ENCODE measurements around the gene LRP11. TPM values are rescaled to one million over a fixed set of nuclear protein-coding genes. Genes with fewer than 3 reads are reported as not detected.

Gene LRP11
- total RNA-seq, 4 donors from 2014 or later = 18.7 to 55.4 (median 33.8) TPM

GRCh38 chr6:149825292-149825691, 38.9 kb downstream of the LRP11 start:
- TF ChIP-seq CTCF (IDR thresholded peaks at IDR 0.05; ENCODE audit: low read depth) = no peak

- TF ChIP-seq CTCF (IDR thresholded peaks at IDR 0.05; ENCODE audit: low read depth) = no peak
These were observed 41.1 kb downstream of the LRP11 start for GRCh38 chr6:149823013-149823412.

DNA sequence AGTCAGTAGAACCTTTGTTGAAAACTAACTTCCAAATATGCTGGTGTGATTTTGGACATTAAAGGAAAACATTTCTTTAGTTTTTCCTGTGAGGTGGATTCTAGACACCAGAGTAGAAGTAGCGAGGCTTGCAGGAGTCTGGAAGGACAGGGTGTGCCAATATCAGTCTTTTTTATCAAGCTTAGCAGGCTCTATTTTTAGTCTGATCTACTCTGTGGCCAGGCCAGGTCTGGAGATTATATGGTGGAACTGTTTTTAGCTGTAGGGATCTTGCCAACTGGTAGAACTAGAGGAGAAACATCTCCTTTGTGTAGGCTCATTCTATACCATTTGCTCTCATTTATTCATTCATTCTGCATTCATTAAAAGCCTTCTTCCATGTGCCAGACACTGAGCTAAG, 42.7 kb downstream of the LRP11 start:
- TF ChIP-seq CTCF (IDR thresholded peaks at IDR 0.05; ENCODE audit: low read depth) = no peak

GRCh38 chr6:149820506-149820905, 43.7 kb downstream of the LRP11 start:
- no peak for TF ChIP-seq CTCF (IDR thresholded peaks at IDR 0.05; ENCODE audit: low read depth)

DNA sequence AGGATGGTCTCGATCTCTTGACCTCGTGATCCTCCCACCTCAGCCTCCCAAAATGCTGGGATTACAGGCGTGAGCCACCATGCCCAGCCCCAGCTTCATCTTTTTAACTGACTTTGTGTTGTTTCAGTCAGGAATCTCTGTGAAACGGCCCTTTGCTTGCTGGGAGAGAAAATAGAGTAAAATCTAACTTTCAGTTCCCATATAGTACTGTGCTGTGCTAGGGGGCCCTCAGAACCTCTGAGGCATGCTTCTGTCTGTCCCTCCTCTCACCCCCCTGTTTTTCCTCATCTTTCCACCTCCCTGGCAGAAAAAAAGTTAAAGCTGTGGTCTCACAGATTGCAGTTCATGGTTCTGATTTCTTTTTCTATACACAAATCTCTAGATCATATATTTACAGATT, 48.4 kb downstream of the LRP11 start:
- TF ChIP-seq CTCF (IDR thresholded peaks at IDR 0.05; ENCODE audit: low read depth) = no peak

- no peak for TF ChIP-seq CTCF (IDR thresholded peaks at IDR 0.05; ENCODE audit: low read depth)
These were observed 50.8 kb downstream of the LRP11 start for GRCh38 chr6:149813351-149813750.

DNA sequence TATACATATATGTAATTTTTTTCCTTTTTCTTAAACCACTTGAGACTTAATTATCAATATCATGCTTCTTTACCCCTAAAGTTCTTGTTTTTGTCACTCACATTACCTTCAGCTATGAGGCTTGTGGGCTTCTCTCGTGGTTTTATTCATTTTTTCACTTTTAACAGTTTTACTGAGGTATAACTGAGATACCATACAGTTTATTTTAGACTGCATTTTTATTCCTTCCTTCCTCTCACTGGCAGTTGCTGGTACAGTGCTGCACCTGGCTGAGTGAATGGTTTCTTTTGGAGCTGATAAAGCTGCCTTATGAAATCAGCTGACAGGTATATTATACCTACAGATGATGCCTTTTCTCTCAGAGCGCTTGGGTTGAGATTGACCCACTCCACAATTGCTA, 54.4 kb downstream of the LRP11 start:
- TF ChIP-seq CTCF (IDR thresholded peaks at IDR 0.05; ENCODE audit: low read depth) = no peak
